Trophoblast cell (in vitro differentiated cells and primary cell): ENCODE measurements around the gene GPT2.
A peak's percentile ranks its signal among the peaks of the same experiment; 100 is the strongest.

Experiments
- DNase-seq, 2 donors: peaks; one replicate each; pipeline ENCODE4 v3.0.0-alpha.2; 2016
- H2AFZ ChIP-seq: 2 replicates; pipeline ENCODE4 v1.6.1; 2013; ENCODE audit warnings: low read length, moderate library complexity, mild to moderate bottlenecking; ENCODE audit not compliant: insufficient read depth, poor library complexity
- H2AK5ac ChIP-seq: 2 replicates; pipeline ENCODE4 v1.6.1; 2013; ENCODE audit warnings: mild to moderate bottlenecking, low read length
- H2BK120ac ChIP-seq: 2 replicates; pipeline ENCODE4 v1.6.1; 2013; ENCODE audit warnings: low read length, mild to moderate bottlenecking, moderate library complexity; ENCODE audit not compliant: insufficient read depth, poor library complexity
- H2BK12ac ChIP-seq: 2 replicates; pipeline ENCODE4 v1.6.1; 2013; ENCODE audit warnings: mild to moderate bottlenecking, low read length, moderate library complexity
- H2BK5ac ChIP-seq: 2 replicates; pipeline ENCODE4 v1.6.1; 2013; ENCODE audit warnings: low read length, low read depth, moderate library complexity, mild to moderate bottlenecking; ENCODE audit not compliant: poor library complexity
- H3K14ac ChIP-seq: 2 replicates; pipeline ENCODE4 v1.6.1; 2013; ENCODE audit warnings: mild to moderate bottlenecking, low read length
- H3K18ac ChIP-seq: 2 replicates; pipeline ENCODE4 v1.6.1; 2013; ENCODE audit warnings: mild to moderate bottlenecking, low read length
- H3K23ac ChIP-seq: 2 replicates; pipeline ENCODE4 v1.6.1; 2013; ENCODE audit warnings: low read length
- H3K27ac ChIP-seq: 2 replicates; pipeline ENCODE4 v1.5.1; 2013; ENCODE audit warnings: low read depth, mild to moderate bottlenecking, inconsistent platforms, low read length, moderate library complexity
- H3K27me3 ChIP-seq: 2 replicates; pipeline ENCODE4 v1.6.1; 2013; ENCODE audit warnings: inconsistent platforms, mild to moderate bottlenecking, low read length, moderate library complexity; ENCODE audit not compliant: insufficient read depth
- H3K36me3 ChIP-seq, 2 experiments: 1 replicate in 1 of 2; 2 replicates in 1 of 2; pipeline ENCODE4 v1.6.1; 2013; ENCODE audit warnings: low read length in 2 of 2, mild to moderate bottlenecking in 2 of 2, moderate library complexity in 1 of 2; ENCODE audit not compliant: insufficient read depth in 2 of 2, control insufficient read depth in 1 of 2
- H3K4ac ChIP-seq: 2 replicates; pipeline ENCODE4 v1.6.1; 2013; ENCODE audit warnings: low read depth, mild to moderate bottlenecking, low read length, moderate library complexity
- H3K4me1 ChIP-seq, 2 experiments: 1 replicate in 1 of 2; 2 replicates in 1 of 2; pipeline ENCODE4 v1.6.1; 2013; ENCODE audit warnings: low read length in 2 of 2, mild to moderate bottlenecking in 2 of 2, moderate library complexity in 1 of 2; ENCODE audit not compliant: insufficient read depth in 2 of 2, control insufficient read depth in 1 of 2
- H3K4me2 ChIP-seq: 2 replicates; pipeline ENCODE4 v1.6.1; 2013; ENCODE audit warnings: inconsistent platforms, mild to moderate bottlenecking, low read length, moderate library complexity
- H3K4me3 ChIP-seq: 2 replicates; pipeline ENCODE4 v1.5.1; 2013; ENCODE audit warnings: mild to moderate bottlenecking, low read depth, low read length, inconsistent platforms
- H3K79me1 ChIP-seq: one replicate; pipeline ENCODE4 v1.6.1; 2013; ENCODE audit warnings: low read length
- H3K79me2 ChIP-seq: 2 replicates; pipeline ENCODE4 v1.6.1; 2013; ENCODE audit warnings: low read length, mild to moderate bottlenecking; ENCODE audit not compliant: control insufficient read depth, insufficient read depth, poor library complexity
- H3K9ac ChIP-seq: 2 replicates; pipeline ENCODE4 v1.6.1; 2013; ENCODE audit warnings: mild to moderate bottlenecking, low read length
- H3K9me3 ChIP-seq: 2 replicates; pipeline ENCODE4 v1.6.1; 2013; ENCODE audit warnings: low read depth, mild to moderate bottlenecking, control low read depth, inconsistent platforms, low read length; ENCODE audit not compliant: insufficient read depth
- H4K12ac ChIP-seq: 2 replicates; pipeline ENCODE4 v1.6.1; 2013; ENCODE audit warnings: low read depth, mild to moderate bottlenecking, low read length, moderate library complexity
- H4K8ac ChIP-seq: 2 replicates; pipeline ENCODE4 v1.6.1; 2013; ENCODE audit warnings: low read depth, mild to moderate bottlenecking, low read length, moderate library complexity
- H4K91ac ChIP-seq: one replicate; pipeline ENCODE4 v1.6.1; 2013; ENCODE audit warnings: low read depth, mild to moderate bottlenecking, low read length, moderate library complexity
- WGBS: extraction: QIAGEN DNeasy Blood & Tissue Kit; methylation state at CpG from one replicate; pipeline ENCODE4 v1.1.7; 2013; ENCODE audit warnings: missing lambda C conversion rate; ENCODE audit not compliant: insufficient read length, insufficient coverage; ENCODE audit errors: extremely low coverage; 5-methylcytosine and 5-hydroxymethylcytosine counted together

GPT2 gene

GRCh38 chr16:46843898-46844642 is 40.1 kb upstream of the GPT2 start:
- Histone ChIP-seq H3K27ac (no peak overlapping the region), H3K27me3 (no peaks in the 10 kb centered on the region), H3K36me3 (no peaks in the 10 kb centered on the region), H3K9ac (no peak overlapping the region), H3K9me3 (peaks cover 4% of the 10 kb centered on the region), H3K4ac (no peak overlapping the region), H3K23ac (no peak overlapping the region), H3K79me1 (peaks cover 2% of the 10 kb centered on the region), H4K8ac (no peak overlapping the region), H3K4me3 (no peak overlapping the region), H4K12ac (no peak overlapping the region), H4K91ac (no peak overlapping the region), H3K18ac (no peak overlapping the region), H3K4me1 (no peaks in the 10 kb centered on the region), H3K79me2 (no peaks in the 10 kb centered on the region), H3K14ac (no peak overlapping the region), H2BK120ac (no peak overlapping the region), H2BK12ac (no peak overlapping the region), H2AFZ (no peak overlapping the region), H3K4me2 (no peak overlapping the region), H2AK5ac (peak overlapping the region; percentile 13), H2BK5ac (no peak overlapping the region)
- DNase-seq: no peak
- no CpG with 5 or more reads among the region's 74 CpGs for WGBS

- Histone ChIP-seq H3K4me1 (no peaks in the 10 kb centered on the region), H3K14ac (no peak overlapping the region), H3K4me3 (no peak overlapping the region), H4K12ac (no peak overlapping the region), H2BK5ac (no peak overlapping the region), H4K91ac (no peak overlapping the region), H3K9me3 (peaks cover 4% of the 10 kb centered on the region), H3K27ac (no peak overlapping the region), H2AFZ (no peak overlapping the region), H2BK120ac (no peak overlapping the region), H2AK5ac (no peak overlapping the region), H3K23ac (no peak overlapping the region), H3K36me3 (no peaks in the 10 kb centered on the region), H3K79me1 (peaks cover 2% of the 10 kb centered on the region), H3K4me2 (no peak overlapping the region), H3K79me2 (no peaks in the 10 kb centered on the region), H4K8ac (no peak overlapping the region), H3K27me3 (no peaks in the 10 kb centered on the region), H3K4ac (no peak overlapping the region), H3K18ac (no peak overlapping the region), H3K9ac (no peak overlapping the region), H2BK12ac (no peak overlapping the region)
- no peak for DNase-seq
- WGBS: no CpG with 5 or more reads among the region's 10 CpGs
These were observed 39.4 kb upstream of the GPT2 start for GRCh38 chr16:46844771-46845170.

- no CpG with 5 or more reads among the region's 5 CpGs for WGBS
- H3K14ac ChIP-seq: no peak overlapping the region
- no peaks in the 10 kb centered on the region for H3K27me3 ChIP-seq
- H3K27ac ChIP-seq: no peak overlapping the region
- peak overlapping the region; percentile 81 for H2AK5ac ChIP-seq
- no peak overlapping the region for H3K18ac ChIP-seq
- H3K4me3 ChIP-seq: no peak overlapping the region
- H3K23ac ChIP-seq: no peak overlapping the region
- peaks cover 8% of the 10 kb centered on the region for H3K79me1 ChIP-seq
- H4K12ac ChIP-seq: no peak overlapping the region
- H2AFZ ChIP-seq: no peak overlapping the region
- no peaks in the 10 kb centered on the region for H3K36me3 ChIP-seq
- no peak for DNase-seq
- peaks cover 4% of the 10 kb centered on the region for H3K9me3 ChIP-seq
- no peak overlapping the region for H3K9ac ChIP-seq
- peaks cover 6 to 7% of the 10 kb centered on the region in 2 experiments for H3K4me1 ChIP-seq
- H2BK12ac ChIP-seq: peak overlapping the region; percentile 68
- no peak overlapping the region for H3K4me2 ChIP-seq
- H3K79me2 ChIP-seq: no peaks in the 10 kb centered on the region
- H3K4ac ChIP-seq: no peak overlapping the region
- no peak overlapping the region for H2BK120ac ChIP-seq
- no peak overlapping the region for H4K8ac ChIP-seq
- H2BK5ac ChIP-seq: no peak overlapping the region
- peak overlapping the region; percentile 11 for H4K91ac ChIP-seq
These were observed 38.2 kb upstream of the GPT2 start for GRCh38 chr16:46845952-46846351.

- Histone ChIP-seq H4K12ac (no peak overlapping the region), H3K18ac (no peak overlapping the region)
- no CpG with 5 or more reads among the region's 5 CpGs for WGBS
These were observed 35.1 kb upstream of the GPT2 start for GRCh38 chr16:46848768-46849764.

More at GRCh38 chr16:46848768-46849764, 35.1 kb upstream of the GPT2 start:
- Histone ChIP-seq H2AK5ac (no peak overlapping the region), H2BK5ac (no peak overlapping the region), H3K4me3 (no peak overlapping the region), H3K27ac (no peak overlapping the region), H3K4me1 (peaks cover 15 to 19% of the 10 kb centered on the region in 2 experiments), H3K4me2 (no peak overlapping the region), H3K79me2 (peaks cover 6% of the 10 kb centered on the region), H2BK120ac (no peak overlapping the region), H2AFZ (no peak overlapping the region), H3K9ac (no peak overlapping the region), H3K9me3 (peaks cover 2% of the 10 kb centered on the region), H4K8ac (no peak overlapping the region), H4K91ac (no peak overlapping the region), H2BK12ac (no peak overlapping the region), H3K27me3 (no peaks in the 10 kb centered on the region), H3K23ac (no peak overlapping the region), H3K4ac (no peak overlapping the region), H3K14ac (no peak overlapping the region), H3K79me1 (peaks cover 22% of the 10 kb centered on the region), H3K36me3 (no peaks in the 10 kb centered on the region)
- DNase-seq: no peak
